A549 (cell line): Measurements from ENCODE around the gene COL19A1. TPM values are rescaled to one million over a fixed set of nuclear protein-coding genes. Genes with fewer than 3 reads are reported as not detected.

Experiments used
- ATAC-seq, 2 experiments: fragments of 200-7000 bp in 1 of 2; fragments of >200 bp in 1 of 2; cut with Nextera tagmentation in 1 of 2; cut with Tn5 transposase in 1 of 2; 3 replicates each; pipeline versions ENCODE4 v1.8.0 to v1.9.1; 2018 to 2020; ENCODE audit warnings: mild to moderate bottlenecking in 1 of 2, moderate library complexity in 1 of 2
- CTCF ChIA-PET: fragments of 300-600 bp; sonication (Branson Sonifier 250); formaldehyde crosslinking; extraction: SDS; loops from one replicate; lab custom pipeline; 2021; ENCODE audit warnings: antibody characterized with exemption, inconsistent platforms; lab: Yijun Ruan, JAX
- POLR2A ChIA-PET: fragments of 350-600 bp; formaldehyde crosslinking; extraction: SDS; loops from one replicate; lab custom pipeline; 2021; ENCODE audit warnings: antibody characterized with exemption, inconsistent platforms; lab: Yijun Ruan, JAX
- DNase-seq, 2 experiments: peaks; one replicate each; pipeline versions ENCODE4 v3.0.0 to v3.0.0-alpha.2; 2011 to 2016; ENCODE audit warnings: low read depth in 1 of 2, low spot score in 1 of 2
- FAIRE-seq: peaks from 2 replicates; lab custom pipeline; 2011; peaks lifted over from hg19 to GRCh38; lab: Jason Lieb, UNC
- H3K27ac ChIP-seq, 2 experiments: fragments of >200 bp; sonication (Bioruptor Twin); formaldehyde crosslinking; 3 replicates each; pipeline ENCODE4 v1.5.1; 2016 to 2017
- H3K4me1 ChIP-seq: fragments of >200 bp; sonication (Bioruptor Twin); formaldehyde crosslinking; 3 replicates; pipeline ENCODE4 v1.6.1; 2016
- H3K4me2 ChIP-seq: fragments of >200 bp; sonication (Bioruptor Twin); formaldehyde crosslinking; 3 replicates; pipeline ENCODE4 v1.6.1; 2016
- H3K4me3 ChIP-seq: fragments of >200 bp; sonication (Bioruptor Twin); formaldehyde crosslinking; 3 replicates; pipeline ENCODE4 v1.5.1; 2016
- H3K9me3 ChIP-seq: fragments of >200 bp; sonication (Bioruptor Twin); formaldehyde crosslinking; 3 replicates; pipeline ENCODE4 v1.6.1; 2016
- CHD2 ChIP-seq: fragments of 150-350 bp; IDR thresholded peaks from 2 replicates; pipeline ENCODE4 v1.6.1; 2014; ENCODE audit warnings: low read length; ENCODE audit not compliant: partially characterized antibody
- CHD4 ChIP-seq: fragments of 200-600 bp; sonication (generic); IDR thresholded peaks from 2 replicates; pipeline ENCODE4 v1.6.1; 2016; ENCODE audit warnings: antibody characterized with exemption, mild to moderate bottlenecking, borderline replicate concordance
- EHF ChIP-seq: fragments of 250-450 bp; sonication (Bioruptor Pico); IDR thresholded peaks from 2 replicates; pipeline ENCODE4 v1.5.0; 2020; ENCODE audit warnings: mild to moderate bottlenecking
- EP300 ChIP-seq, 2 experiments: fragments of >200 bp; sonication (Bioruptor Twin); formaldehyde crosslinking; IDR thresholded peaks; 2 replicates in 1 of 2; 3 replicates in 1 of 2; pipeline ENCODE4 v1.6.1; 2016 to 2017
- FOSB ChIP-seq: fragments of 250-450 bp; sonication (Bioruptor Pico); IDR thresholded peaks from 2 replicates; pipeline ENCODE4 v1.5.0; 2020; ENCODE audit warnings: mild to moderate bottlenecking, moderate library complexity
- FOXS1 ChIP-seq: fragments of 250-450 bp; sonication (Bioruptor Pico); IDR thresholded peaks from 2 replicates; pipeline ENCODE4 v1.5.0; 2020; ENCODE audit warnings: mild to moderate bottlenecking, moderate library complexity
- GATA3 ChIP-seq: IDR thresholded peaks from 2 replicates; pipeline ENCODE4 v1.6.1; 2012; ENCODE audit warnings: borderline replicate concordance
- HDAC2 ChIP-seq: fragments of 200-600 bp; sonication (generic); IDR thresholded peaks from 2 replicates; pipeline ENCODE4 v1.6.1; 2016
- KDM1A ChIP-seq: fragments of 200-600 bp; sonication (generic); IDR thresholded peaks from 2 replicates; pipeline ENCODE4 v1.6.1; 2016; ENCODE audit warnings: low read depth, mild to moderate bottlenecking
- MYC ChIP-seq: IDR thresholded peaks from 2 replicates; pipeline ENCODE4 v1.6.1; 2012; ENCODE audit warnings: mild to moderate bottlenecking, inconsistent platforms, low read length, improper control_type of control experiment, borderline replicate concordance
- NFE2L2 ChIP-seq: fragments of 150-350 bp; conservative IDR thresholded peaks from 2 replicates; pipeline ENCODE4 v1.6.1; 2014; ENCODE audit warnings: low read length
- NPAS2 ChIP-seq: fragments of 250-450 bp; sonication (Bioruptor Pico); IDR thresholded peaks from 2 replicates; pipeline ENCODE4 v1.8.0; 2022; ENCODE audit warnings: mild to moderate bottlenecking, moderate library complexity, borderline replicate concordance
- POLR2A ChIP-seq: IDR thresholded peaks from 2 replicates; pipeline ENCODE4 v1.6.1; 2012; ENCODE audit warnings: mild to moderate bottlenecking, low read length
- POLR2AphosphoS2 ChIP-seq: conservative IDR thresholded peaks from 2 replicates; pipeline ENCODE4 v1.6.1; 2012; ENCODE audit warnings: low read length, improper control_type of control experiment, inconsistent platforms
- RCOR1 ChIP-seq: fragments of 150-350 bp; IDR thresholded peaks from 2 replicates; pipeline ENCODE4 v1.6.1; 2014; ENCODE audit warnings: antibody characterized with exemption, low read length, low read depth
- RFX5 ChIP-seq: fragments of 450-650 bp; IDR thresholded peaks from 2 replicates; pipeline ENCODE4 v1.7.1; 2014; ENCODE audit warnings: antibody characterized with exemption, mild to moderate bottlenecking, moderate library complexity
- SMC3 ChIP-seq: fragments of >200 bp; sonication (Bioruptor Twin); formaldehyde crosslinking; IDR thresholded peaks from 3 replicates; pipeline ENCODE4 v1.6.1; 2018; ENCODE audit warnings: inconsistent platforms
- ZFP36 ChIP-seq: fragments of 450-650 bp; IDR thresholded peaks from 2 replicates; pipeline ENCODE4 v1.6.1; 2014; ENCODE audit warnings: borderline replicate concordance; ENCODE audit not compliant: partially characterized antibody
- ZNF302 ChIP-seq: fragments of 250-450 bp; sonication (Bioruptor Pico); IDR thresholded peaks from 2 replicates; pipeline ENCODE4 v1.9.0; 2021; ENCODE audit warnings: inconsistent platforms, mild to moderate bottlenecking, moderate library complexity
- ZSCAN20 ChIP-seq: fragments of 250-450 bp; sonication (Bioruptor Pico); IDR thresholded peaks from 2 replicates; pipeline ENCODE4 v1.8.0; 2022; ENCODE audit warnings: mild to moderate bottlenecking, moderate library complexity
- WGBS: methylation state at CpG from one replicate; pipeline ENCODE4 v1.1.6; 2017; ENCODE audit errors: missing lambda C conversion rate; 5-methylcytosine and 5-hydroxymethylcytosine counted together
- polyA plus RNA-seq, 4 experiments: library from polyadenylated mRNA; depleted of rRNA in 3 of 4; stranded (reverse); fragments of >200 nt; fragmentation: RNase III in 1 of 4; extraction: RNeasy Plus Mini Kit Qiagen cat#74134 plus additional on column Dnase treatment in 1 of 4; gene quantifications; 2 replicates in 3 of 4; 3 replicates in 1 of 4; pipeline ENCODE4 v1.2.3, GENCODE V29; 2011 to 2017
- TF ChIP-seq, protein P1 (sequence below): IDR thresholded peaks from 2 replicates; pipeline ENCODE4 v1.6.1; 2012
- TF ChIP-seq, protein P2 (sequence below): fragments of 250-450 bp; sonication (Bioruptor Pico); IDR thresholded peaks from 2 replicates; pipeline ENCODE4 v1.5.0; 2021; ENCODE audit warnings: mild to moderate bottlenecking, moderate library complexity, borderline replicate concordance
- TF ChIP-seq, protein P3 (sequence below): IDR thresholded peaks from 2 replicates; pipeline ENCODE4 v1.6.1; 2012
- TF ChIP-seq, protein P4 (sequence below): IDR thresholded peaks from 2 replicates; pipeline ENCODE4 v1.6.1; 2012; ENCODE audit warnings: low read depth, borderline replicate concordance
- TF ChIP-seq, protein P5 (sequence below): fragments of >200 bp; sonication (Bioruptor Twin); formaldehyde crosslinking; IDR thresholded peaks from 2 replicates; pipeline ENCODE4 v1.6.1; 2016
- TF ChIP-seq, protein P6 (sequence below): fragments of 150-350 bp; IDR thresholded peaks from 2 replicates; pipeline ENCODE4 v1.6.1; 2014; ENCODE audit warnings: low read depth, mild to moderate bottlenecking, low read length

COL19A1 gene
- polyA plus RNA-seq, 2 of the 4 experiments (the other 2 are of a cell fraction): not detected

DNA sequence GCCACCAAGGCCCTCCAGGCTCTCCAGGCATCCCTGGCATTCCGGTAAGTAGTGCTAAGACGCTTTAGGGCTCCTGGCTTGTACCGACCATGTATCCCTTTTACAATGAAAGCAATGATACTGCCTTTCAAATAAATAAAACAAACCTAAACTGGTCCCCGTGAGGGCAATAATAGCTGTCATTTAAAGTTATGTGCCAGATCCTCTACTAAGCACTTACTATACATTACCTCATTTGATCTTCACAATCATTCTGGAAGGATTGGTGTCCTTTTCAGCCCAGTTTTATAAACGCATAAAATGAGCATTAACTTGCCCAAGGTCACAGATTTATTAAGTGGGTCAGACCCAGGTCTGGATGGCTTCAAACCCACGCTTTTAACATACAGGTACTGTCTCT is 321.8 kb downstream of the COL19A1 start:
- Histone ChIP-seq H3K9me3 (no peaks in the 10 kb centered on the region), H3K4me1 (no peaks in the 10 kb centered on the region), H3K4me2 (no peak overlapping the region)
- ChIA-PET POLR2A (no interaction called here), CTCF (no interaction called here)
- FAIRE-seq: no peak
- 38% methylated on average over 6 of the region's 6 CpGs for WGBS
- TF ChIP-seq, protein P1, sequence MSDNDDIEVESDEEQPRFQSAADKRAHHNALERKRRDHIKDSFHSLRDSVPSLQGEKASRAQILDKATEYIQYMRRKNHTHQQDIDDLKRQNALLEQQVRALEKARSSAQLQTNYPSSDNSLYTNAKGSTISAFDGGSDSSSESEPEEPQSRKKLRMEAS: no peak
- TF ChIP-seq MYC: no peak
- no peak for TF ChIP-seq NFE2L2
- TF ChIP-seq, all 56 proteins: peak for 0
- Histone ChIP-seq H3K4me3 (no peak overlapping the region), H3K27ac (no peak overlapping the region)
- DNase-seq (no peak), ATAC-seq (no peak)

DNA sequence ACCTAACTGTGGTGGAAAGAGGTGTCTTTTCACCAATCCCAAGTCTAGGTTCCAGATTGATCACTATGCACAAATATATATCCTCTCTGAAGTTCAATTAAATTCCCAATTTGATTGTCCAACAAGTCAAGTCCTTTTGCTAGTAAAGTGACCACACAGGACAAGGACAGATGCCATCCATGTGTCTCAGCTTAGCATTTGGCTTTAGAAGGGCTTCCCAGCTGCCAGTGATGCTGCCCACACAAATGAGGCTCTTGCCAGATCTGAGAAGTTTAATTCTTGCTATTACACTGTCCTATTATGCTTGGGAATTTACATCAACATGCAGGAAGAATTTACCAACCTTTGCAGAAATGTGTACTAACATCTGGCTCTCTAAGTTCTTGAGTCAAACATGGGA is 328.1 kb downstream of the COL19A1 start:
- no peak overlapping the region for H3K4me3 ChIP-seq
- H3K9me3 ChIP-seq: no peaks in the 10 kb centered on the region
- no peak overlapping the region for H3K27ac ChIP-seq
- no peak overlapping the region for H3K4me2 ChIP-seq
- no peak for DNase-seq
- ChIA-PET POLR2A (no interaction called here), CTCF (no interaction called here)
- TF ChIP-seq RCOR1 (no peak), FOXS1 (CRISPR knock-in tag) (no peak)
- no peak for FAIRE-seq
- no peak for ATAC-seq
- no peaks in the 10 kb centered on the region for H3K4me1 ChIP-seq

DNA sequence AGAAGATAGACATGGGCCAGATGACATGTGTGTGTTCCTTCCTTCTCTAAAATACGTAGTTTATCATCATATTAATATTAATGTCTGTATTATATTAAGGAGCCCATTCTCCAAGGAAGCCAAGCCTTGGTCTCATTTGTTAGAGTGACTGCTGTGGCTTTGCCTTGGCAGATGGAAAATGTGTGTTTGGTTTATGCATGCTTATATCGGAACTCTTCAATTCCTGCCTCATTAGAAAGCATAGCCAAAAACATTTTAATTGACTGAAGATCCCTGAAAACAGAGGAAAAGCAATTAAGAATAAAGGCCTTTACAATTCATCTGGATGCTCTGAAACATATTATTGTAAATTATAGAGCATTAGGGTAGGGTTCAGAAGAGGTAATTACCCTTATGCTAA is 330.2 kb downstream of the COL19A1 start:
- Histone ChIP-seq H3K4me2 (no peak overlapping the region), H3K4me1 (no peaks in the 10 kb centered on the region), H3K4me3 (no peak overlapping the region), H3K9me3 (no peaks in the 10 kb centered on the region), H3K27ac (no peak overlapping the region)
- TF ChIP-seq ZSCAN20 (CRISPR knock-in tag) (no peak), ZNF302 (CRISPR knock-in tag) (no peak), FOSB (no peak), CHD2 (no peak), HDAC2 (no peak), KDM1A (no peak)
- TF ChIP-seq, protein P2, sequence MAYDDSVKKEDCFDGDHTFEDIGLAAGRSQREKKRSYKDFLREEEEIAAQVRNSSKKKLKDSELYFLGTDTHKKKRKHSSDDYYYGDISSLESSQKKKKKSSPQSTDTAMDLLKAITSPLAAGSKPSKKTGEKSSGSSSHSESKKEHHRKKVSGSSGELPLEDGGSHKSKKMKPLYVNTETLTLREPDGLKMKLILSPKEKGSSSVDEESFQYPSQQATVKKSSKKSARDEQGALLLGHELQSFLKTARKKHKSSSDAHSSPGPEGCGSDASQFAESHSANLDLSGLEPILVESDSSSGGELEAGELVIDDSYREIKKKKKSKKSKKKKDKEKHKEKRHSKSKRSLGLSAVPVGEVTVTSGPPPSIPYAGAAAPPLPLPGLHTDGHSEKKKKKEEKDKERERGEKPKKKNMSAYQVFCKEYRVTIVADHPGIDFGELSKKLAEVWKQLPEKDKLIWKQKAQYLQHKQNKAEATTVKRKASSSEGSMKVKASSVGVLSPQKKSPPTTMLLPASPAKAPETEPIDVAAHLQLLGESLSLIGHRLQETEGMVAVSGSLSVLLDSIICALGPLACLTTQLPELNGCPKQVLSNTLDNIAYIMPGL (CRISPR knock-in tag): no peak
- TF ChIP-seq, protein P3, sequence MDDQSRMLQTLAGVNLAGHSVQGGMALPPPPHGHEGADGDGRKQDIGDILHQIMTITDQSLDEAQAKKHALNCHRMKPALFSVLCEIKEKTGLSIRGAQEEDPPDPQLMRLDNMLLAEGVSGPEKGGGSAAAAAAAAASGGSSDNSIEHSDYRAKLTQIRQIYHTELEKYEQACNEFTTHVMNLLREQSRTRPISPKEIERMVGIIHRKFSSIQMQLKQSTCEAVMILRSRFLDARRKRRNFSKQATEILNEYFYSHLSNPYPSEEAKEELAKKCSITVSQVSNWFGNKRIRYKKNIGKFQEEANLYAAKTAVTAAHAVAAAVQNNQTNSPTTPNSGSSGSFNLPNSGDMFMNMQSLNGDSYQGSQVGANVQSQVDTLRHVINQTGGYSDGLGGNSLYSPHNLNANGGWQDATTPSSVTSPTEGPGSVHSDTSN: no peak
- TF ChIP-seq, protein P4, sequence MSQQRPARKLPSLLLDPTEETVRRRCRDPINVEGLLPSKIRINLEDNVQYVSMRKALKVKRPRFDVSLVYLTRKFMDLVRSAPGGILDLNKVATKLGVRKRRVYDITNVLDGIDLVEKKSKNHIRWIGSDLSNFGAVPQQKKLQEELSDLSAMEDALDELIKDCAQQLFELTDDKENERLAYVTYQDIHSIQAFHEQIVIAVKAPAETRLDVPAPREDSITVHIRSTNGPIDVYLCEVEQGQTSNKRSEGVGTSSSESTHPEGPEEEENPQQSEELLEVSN: no peak
- no peak for DNase-seq
- no peak for ATAC-seq
- WGBS: 48% methylated on average over 2 of the region's 2 CpGs
- ChIA-PET CTCF (no interaction called here), POLR2A (no interaction called here)
- no peak for FAIRE-seq

DNA sequence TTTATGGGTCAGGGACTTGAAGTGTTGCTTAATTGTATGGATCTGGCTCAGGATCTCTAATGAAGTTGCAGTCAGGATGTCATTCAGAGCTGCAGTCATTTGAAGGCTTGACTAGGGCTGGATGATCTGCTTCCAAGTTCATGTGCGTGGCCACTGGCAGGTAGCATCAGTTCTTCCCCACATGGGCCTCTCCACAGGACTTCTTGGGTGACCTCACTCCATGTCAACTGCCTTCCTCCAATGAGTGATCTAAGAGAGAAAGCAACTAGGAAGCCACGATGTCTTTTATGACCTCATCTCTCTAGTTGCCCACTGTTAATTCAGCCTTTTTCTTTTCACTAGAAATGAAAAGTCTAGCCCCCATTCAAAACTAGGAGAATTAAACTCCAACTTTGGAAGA is 332.4 kb downstream of the COL19A1 start:
- FAIRE-seq: no peak
- TF ChIP-seq POLR2A (no peak), EP300 (IDR thresholded peaks at IDR 0.05) (no peak), NFE2L2 (no peak), MYC (no peak), FOSB (no peak), RFX5 (no peak), GATA3 (no peak), HDAC2 (no peak), POLR2AphosphoS2 (no peak), SMC3 (no peak), EHF (CRISPR knock-in tag) (no peak), NPAS2 (CRISPR knock-in tag) (no peak), CHD4 (no peak), ZFP36 (no peak)
- TF ChIP-seq, protein P5, sequence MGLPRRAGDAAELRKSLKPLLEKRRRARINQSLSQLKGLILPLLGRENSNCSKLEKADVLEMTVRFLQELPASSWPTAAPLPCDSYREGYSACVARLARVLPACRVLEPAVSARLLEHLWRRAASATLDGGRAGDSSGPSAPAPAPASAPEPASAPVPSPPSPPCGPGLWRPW: no peak
- TF ChIP-seq, protein P4: no peak
- TF ChIP-seq, protein P1: no peak
- TF ChIP-seq, protein P6, sequence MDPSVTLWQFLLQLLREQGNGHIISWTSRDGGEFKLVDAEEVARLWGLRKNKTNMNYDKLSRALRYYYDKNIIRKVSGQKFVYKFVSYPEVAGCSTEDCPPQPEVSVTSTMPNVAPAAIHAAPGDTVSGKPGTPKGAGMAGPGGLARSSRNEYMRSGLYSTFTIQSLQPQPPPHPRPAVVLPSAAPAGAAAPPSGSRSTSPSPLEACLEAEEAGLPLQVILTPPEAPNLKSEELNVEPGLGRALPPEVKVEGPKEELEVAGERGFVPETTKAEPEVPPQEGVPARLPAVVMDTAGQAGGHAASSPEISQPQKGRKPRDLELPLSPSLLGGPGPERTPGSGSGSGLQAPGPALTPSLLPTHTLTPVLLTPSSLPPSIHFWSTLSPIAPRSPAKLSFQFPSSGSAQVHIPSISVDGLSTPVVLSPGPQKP: no peak
- TF ChIP-seq, all 56 proteins: peak for 0
- ATAC-seq (no peak), DNase-seq (no peak)
- POLR2A ChIA-PET: no interaction called here
- WGBS: 10% methylated on average over 2 of the region's 2 CpGs
- no peaks in the 10 kb centered on the region for H3K4me1 ChIP-seq
- CTCF ChIA-PET: no interaction called here
- H3K27ac ChIP-seq: no peak overlapping the region
- H3K9me3 ChIP-seq: no peaks in the 10 kb centered on the region
- no peak overlapping the region for H3K4me3 ChIP-seq
- H3K4me2 ChIP-seq: no peak overlapping the region
